Spleen (tissue), 7 donors: ENCODE results near the gene HACD2.

ENCODE experiments used
- POLR2A ChIP-seq, 3 donors: fragments of 450-650 bp; IDR thresholded peaks; one replicate each; pipeline ENCODE4 v1.5.1; 2017; ENCODE audit warnings: antibody characterized with exemption in 3 of 3, mild to moderate bottlenecking in 1 of 3
- POLR2AphosphoS5 ChIP-seq, 3 donors: sonication (generic); formaldehyde crosslinking; IDR thresholded peaks; one replicate each; pipeline ENCODE4 v1.5.1; 2017; ENCODE audit warnings: antibody characterized with exemption in 3 of 3
- TF ChIP-seq, protein P1 (sequence below), 11 experiments: fragments of 200-600 bp in 7 of 11; fragments of 450-650 bp in 4 of 11; sonication (generic) in 4 of 11; IDR thresholded peaks in 8 of 11; conservative IDR thresholded peaks in 3 of 11; 1 replicate in 7 of 11; 2 replicates in 4 of 11; pipeline versions ENCODE4 v1.4.0 to v1.8.0; 2016 to 2021; ENCODE audit warnings: antibody characterized with exemption in 11 of 11, inconsistent platforms in 4 of 11, mild to moderate bottlenecking in 1 of 11
- donor health status: DM: no; HTN: no; CAD: no; lungs with moderate emphysema.
- donor health status: DM: no; HTN: no; CAD: no.
- donor health status: DM: no; HTN: no; CAD: no.

DNA sequence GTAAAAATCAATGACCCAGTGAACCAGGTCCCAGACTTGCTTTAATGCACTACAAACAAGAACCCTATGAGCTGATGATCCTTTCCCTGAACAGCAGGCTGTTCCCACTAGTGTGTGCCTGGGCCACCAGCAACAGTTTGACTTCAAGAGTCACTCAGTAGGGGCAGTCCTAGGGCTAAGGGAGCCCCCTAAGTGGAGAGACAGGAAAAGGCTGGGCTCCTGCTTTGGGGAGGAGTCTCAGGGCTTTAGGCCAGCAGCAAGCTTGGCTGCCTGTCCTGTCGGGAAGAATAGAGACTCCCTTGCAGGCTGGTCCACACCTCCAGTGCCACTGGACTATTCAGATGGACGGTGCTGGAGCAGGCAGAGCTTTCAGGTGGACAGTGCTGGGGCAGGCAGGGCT is 106.5 kb downstream of the HACD2 start:
- TF ChIP-seq, protein P1, sequence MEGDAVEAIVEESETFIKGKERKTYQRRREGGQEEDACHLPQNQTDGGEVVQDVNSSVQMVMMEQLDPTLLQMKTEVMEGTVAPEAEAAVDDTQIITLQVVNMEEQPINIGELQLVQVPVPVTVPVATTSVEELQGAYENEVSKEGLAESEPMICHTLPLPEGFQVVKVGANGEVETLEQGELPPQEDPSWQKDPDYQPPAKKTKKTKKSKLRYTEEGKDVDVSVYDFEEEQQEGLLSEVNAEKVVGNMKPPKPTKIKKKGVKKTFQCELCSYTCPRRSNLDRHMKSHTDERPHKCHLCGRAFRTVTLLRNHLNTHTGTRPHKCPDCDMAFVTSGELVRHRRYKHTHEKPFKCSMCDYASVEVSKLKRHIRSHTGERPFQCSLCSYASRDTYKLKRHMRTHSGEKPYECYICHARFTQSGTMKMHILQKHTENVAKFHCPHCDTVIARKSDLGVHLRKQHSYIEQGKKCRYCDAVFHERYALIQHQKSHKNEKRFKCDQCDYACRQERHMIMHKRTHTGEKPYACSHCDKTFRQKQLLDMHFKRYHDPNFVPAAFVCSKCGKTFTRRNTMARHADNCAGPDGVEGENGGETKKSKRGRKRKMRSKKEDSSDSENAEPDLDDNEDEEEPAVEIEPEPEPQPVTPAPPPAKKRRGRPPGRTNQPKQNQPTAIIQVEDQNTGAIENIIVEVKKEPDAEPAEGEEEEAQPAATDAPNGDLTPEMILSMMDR (IDR thresholded peaks at IDR 0.05 in 8 of 11, conservative IDR thresholded peaks at IDR 0.05 in 3 of 11): no peak
- TF ChIP-seq POLR2AphosphoS5 (IDR thresholded peaks at IDR 0.05) (no peak), POLR2A (IDR thresholded peaks at IDR 0.05) (no peak)
